Measurements from ENCODE around the gene FYN.

DNA sequence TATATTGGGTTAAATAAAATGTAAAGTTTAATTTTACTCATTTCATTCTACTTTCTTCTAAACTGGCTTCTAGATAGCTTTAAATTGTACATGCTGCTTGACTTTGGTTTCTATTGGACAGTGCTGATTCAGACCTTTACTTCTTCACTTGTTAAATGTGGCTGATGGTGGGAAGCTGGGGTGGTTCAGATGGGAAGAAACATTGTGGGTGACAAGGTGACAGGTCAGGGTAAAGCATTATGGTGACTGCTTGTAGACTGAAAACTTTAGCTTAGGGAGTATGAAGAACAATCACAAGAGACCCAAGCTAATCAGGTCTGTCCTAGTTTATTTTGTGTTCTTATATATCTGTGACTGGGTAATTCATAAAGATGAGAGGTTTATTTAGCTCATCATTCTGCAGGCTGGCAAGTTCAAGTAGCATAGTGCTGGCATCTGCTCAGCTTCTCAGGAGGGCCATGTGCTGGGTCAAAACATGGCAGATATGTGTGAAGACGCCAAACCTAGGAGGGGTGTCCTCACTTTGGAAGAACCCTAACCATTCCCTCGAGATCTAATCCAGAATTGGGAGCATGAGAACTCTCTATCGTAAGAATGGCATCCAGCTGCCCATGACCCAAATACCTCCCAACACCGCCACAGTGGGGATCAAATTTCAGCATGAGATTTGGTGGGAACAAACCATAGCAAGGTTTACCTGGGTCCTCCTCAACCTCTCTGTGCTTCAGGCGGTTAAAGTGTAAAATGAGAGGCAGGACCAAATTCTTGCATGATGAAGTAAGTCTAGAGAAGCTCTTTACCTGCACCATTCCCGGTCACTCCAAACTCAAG, 102.8 kb downstream of the FYN start:
- TF ChIP-seq ZNF274 (IDR thresholded peaks at IDR 0.05; ENCODE audit: low read depth, low read length) (no peak), YY1 (IDR thresholded peaks at IDR 0.05; ENCODE audit: insufficient read depth, insufficient read length) (no peak)

Measured in NT2/D1 (cell line).